HG03135 (cell line): ENCODE data around the gene ANGPT4.
"Not testable (repeated sequence)": the region's sequence is repeated elsewhere in the genome, so short reads cannot be mapped to it uniquely, and the experiment has no call there.

Source experiments
- ATAC-seq: cut with Tn5 transposase; IDR thresholded peaks from one replicate; pipeline ENCODE4 v1.9.1; 2021; ENCODE audit warnings: mild to moderate bottlenecking, moderate library complexity; ENCODE audit not compliant: unreplicated experiment

The ANGPT4 gene

GRCh38 chr20:828987-829386 is 87.1 kb downstream of the ANGPT4 start:
- no peak for ATAC-seq

- ATAC-seq = not testable (repeated sequence)
These were observed 88.2 kb downstream of the ANGPT4 start for GRCh38 chr20:827981-828380.

- ATAC-seq = no peak
These were observed 89.3 kb downstream of the ANGPT4 start for GRCh38 chr20:826695-827323.

- no peak for ATAC-seq
These were observed 90.3 kb downstream of the ANGPT4 start for GRCh38 chr20:825710-826421.

GRCh38 chr20:824916-825315 is 91.2 kb downstream of the ANGPT4 start:
- ATAC-seq = no peak

GRCh38 chr20:824490-824889 is 91.6 kb downstream of the ANGPT4 start:
- ATAC-seq = no peak

- no peak for ATAC-seq
These were observed 92.6 kb downstream of the ANGPT4 start for GRCh38 chr20:823574-823902.

GRCh38 chr20:822651-823573 is 93.2 kb downstream of the ANGPT4 start:
- ATAC-seq = no peak

GRCh38 chr20:821731-822065 is 94.4 kb downstream of the ANGPT4 start:
- no peak for ATAC-seq

- no peak for ATAC-seq
These were observed 94.9 kb downstream of the ANGPT4 start for GRCh38 chr20:821046-821730.

- no peak for ATAC-seq
These were observed 95.7 kb downstream of the ANGPT4 start for GRCh38 chr20:820323-820953.
